Peyer's patch (tissue), 4 donors: Measurements from ENCODE around the gene MYRIP.

Experiments
- CTCF ChIP-seq, 6 experiments: fragments of 450-650 bp in 4 of 6; fragments of 200-600 bp in 2 of 6; sonication (generic) in 1 of 6; IDR thresholded peaks; one replicate each; pipeline ENCODE4 v1.5.1; 2017 to 2019; ENCODE audit warnings: antibody characterized with exemption in 6 of 6, mild to moderate bottlenecking in 3 of 6, moderate library complexity in 1 of 6
- POLR2A ChIP-seq, 2 donors: fragments of 450-650 bp; IDR thresholded peaks; one replicate each; pipeline ENCODE4 v1.5.1; 2017; ENCODE audit warnings: antibody characterized with exemption in 2 of 2, mild to moderate bottlenecking in 2 of 2, moderate library complexity in 2 of 2

GRCh38 chr3:40120806-40121205, 311.4 kb downstream of the MYRIP start:
- no peak for TF ChIP-seq CTCF (IDR thresholded peaks at IDR 0.05)
- no peak for TF ChIP-seq POLR2A (IDR thresholded peaks at IDR 0.05)
